ENCODE results near the gene HCN2.

DNA sequence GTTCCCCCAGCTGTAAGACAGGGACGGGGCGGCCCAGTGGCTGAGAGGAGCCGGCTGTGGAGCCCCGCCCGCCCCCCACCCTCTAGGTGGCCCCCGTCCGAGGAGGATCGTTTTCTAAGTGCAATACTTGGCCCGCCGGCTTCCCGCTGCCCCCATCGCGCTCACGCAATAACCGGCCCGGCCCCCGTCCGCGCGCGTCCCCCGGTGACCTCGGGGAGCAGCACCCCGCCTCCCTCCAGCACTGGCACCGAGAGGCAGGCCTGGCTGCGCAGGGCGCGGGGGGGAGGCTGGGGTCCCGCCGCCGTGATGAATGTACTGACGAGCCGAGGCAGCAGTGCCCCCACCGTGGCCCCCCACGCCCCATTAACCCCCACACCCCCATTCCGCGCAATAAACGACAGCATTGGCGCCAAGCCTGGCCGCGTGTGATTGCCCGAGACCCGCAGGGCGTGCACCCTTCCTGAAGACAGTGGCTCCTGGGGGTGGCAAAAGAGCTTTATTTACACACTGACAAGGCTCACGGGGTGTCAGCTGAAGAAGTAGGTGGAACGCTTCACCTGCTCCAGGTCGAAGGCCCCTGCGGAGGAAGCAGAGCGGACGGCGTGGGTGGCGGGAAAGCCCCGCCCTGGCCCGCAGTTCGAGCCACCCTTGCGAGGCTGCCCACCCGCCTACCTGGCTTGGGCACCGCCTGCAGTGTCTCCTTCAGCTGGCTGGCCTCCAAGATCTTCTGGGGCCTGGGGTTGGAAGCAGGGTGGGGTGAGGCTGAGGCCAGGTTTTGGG is 27.3 kb downstream of the HCN2 start:
- TF ChIP-seq, protein P1, sequence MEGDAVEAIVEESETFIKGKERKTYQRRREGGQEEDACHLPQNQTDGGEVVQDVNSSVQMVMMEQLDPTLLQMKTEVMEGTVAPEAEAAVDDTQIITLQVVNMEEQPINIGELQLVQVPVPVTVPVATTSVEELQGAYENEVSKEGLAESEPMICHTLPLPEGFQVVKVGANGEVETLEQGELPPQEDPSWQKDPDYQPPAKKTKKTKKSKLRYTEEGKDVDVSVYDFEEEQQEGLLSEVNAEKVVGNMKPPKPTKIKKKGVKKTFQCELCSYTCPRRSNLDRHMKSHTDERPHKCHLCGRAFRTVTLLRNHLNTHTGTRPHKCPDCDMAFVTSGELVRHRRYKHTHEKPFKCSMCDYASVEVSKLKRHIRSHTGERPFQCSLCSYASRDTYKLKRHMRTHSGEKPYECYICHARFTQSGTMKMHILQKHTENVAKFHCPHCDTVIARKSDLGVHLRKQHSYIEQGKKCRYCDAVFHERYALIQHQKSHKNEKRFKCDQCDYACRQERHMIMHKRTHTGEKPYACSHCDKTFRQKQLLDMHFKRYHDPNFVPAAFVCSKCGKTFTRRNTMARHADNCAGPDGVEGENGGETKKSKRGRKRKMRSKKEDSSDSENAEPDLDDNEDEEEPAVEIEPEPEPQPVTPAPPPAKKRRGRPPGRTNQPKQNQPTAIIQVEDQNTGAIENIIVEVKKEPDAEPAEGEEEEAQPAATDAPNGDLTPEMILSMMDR (IDR thresholded peaks at IDR 0.05 in 8 of 11, conservative IDR thresholded peaks at IDR 0.05 in 3 of 11) = no peak
- no peak for TF ChIP-seq POLR2A (IDR thresholded peaks at IDR 0.05)
